ENCODE measurements around the gene MIER3.
A peak's percentile ranks its signal among the peaks of the same experiment; 100 is the strongest.

MIER3 gene

DNA sequence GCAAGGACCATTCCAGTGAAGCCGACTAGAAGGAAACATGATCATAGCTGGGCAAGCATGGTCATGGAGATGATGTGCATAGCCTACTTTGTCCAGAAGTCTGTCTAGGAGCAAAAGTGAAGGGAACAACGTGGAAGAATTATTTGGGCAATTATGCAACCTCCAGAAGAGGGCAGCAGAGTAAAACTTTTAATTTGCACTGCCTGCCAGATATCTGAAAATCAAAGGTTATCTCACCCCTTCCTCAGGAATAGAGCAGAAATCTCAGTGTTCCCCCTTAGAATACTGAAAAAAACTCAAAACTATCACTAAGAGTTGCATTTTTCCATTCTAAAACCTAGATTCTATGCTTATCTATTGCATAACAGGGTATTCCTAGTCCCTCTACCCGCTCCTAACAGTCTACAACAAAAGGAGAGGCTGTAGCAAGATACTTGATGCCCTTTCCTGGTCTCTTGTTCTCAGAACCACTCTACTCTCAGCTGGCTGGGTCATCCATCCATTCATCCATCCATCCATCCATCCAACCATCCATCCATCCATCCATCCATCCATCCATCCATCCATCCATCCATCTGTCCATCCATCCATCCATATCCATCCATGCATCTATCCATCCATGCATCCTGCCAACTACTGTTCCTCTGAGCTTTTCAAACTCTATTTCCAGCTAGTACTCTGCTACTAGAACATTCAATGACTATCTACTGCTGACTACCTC, 50.9 kb downstream of the MIER3 start:
- DNase-seq (ENCODE audit: low read depth in 2 of 2, low spot score in 1 of 2) = peak in 1 of 2 donors; percentile 2

DNA sequence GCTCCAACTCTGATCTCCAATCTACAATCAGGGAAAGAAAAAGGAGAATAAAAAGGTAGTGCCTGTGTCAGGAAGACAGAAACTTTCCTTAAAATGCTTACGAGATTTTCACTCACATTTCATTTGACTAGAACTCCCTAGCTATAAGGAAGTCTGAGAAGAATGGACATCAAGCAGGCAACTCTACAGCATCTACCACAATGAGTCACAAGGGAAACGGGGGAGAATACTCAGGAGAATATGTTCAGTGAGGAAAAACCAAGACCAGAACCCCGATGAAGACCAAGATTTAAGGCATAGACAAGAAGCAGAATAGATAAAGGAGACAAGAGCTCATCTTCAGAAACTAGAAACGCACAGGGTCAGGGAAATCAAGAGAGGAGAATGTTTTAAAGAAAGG, 51.5 kb downstream of the MIER3 start:
- no peak for DNase-seq (ENCODE audit: low read depth in 2 of 2, low spot score in 1 of 2)

- DNase-seq (ENCODE audit: low read depth in 2 of 2, low spot score in 1 of 2) = no peak
These were observed 53.7 kb downstream of the MIER3 start for GRCh38 chr5:56898213-56898612.

DNA sequence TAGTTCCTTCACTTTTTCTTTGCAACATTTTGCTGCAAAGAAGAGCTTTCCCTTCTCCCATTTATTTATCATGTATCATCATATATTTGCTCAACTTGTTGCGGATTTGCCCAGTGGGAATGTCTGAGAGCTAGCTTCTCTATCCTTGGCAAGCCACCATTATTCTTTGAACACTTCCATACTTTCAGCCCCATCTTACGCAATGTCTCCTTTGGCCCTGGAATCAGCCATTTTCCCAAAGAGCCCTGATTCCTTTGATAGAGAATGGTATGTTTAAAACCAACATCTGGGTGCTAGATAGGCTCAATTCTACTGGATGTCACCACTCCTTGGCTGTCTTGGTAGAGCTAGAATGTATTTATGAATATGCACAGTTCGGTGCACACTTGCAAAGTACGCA, 55.2 kb downstream of the MIER3 start:
- no peak for DNase-seq (ENCODE audit: low read depth in 2 of 2, low spot score in 1 of 2)

DNA sequence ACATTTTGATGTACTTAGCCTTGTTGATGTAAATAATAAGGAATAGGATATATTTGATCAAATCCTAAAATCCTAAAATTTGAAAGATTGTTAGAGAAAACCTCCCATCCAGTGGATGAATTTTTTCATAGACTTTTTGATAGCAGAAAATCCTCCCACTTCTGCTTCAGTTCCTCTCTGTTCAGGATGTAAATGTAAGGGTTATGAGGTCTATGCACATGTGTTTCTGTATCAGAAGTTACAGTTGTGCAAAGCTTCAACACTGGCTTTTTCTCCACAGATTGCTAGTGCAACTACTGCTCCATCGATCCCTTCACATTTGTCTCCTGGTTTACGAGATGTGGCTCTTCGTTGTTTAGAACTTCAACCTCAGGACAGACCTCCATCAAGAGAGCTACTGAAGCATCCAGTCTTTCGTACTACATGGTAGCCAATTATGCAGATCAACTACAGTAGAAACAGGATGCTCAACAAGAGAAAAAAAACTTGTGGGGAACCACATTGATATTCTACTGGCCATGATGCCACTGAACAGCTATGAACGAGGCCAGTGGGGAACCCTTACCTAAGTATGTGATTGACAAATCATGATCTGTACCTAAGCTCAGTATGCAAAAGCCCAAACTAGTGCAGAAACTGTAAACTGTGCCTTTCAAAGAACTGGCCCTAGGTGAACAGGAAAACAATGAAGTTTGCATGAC, 58.5 kb downstream of the MIER3 start:
- DNase-seq (ENCODE audit: low read depth in 2 of 2, low spot score in 1 of 2) = no peak

DNA sequence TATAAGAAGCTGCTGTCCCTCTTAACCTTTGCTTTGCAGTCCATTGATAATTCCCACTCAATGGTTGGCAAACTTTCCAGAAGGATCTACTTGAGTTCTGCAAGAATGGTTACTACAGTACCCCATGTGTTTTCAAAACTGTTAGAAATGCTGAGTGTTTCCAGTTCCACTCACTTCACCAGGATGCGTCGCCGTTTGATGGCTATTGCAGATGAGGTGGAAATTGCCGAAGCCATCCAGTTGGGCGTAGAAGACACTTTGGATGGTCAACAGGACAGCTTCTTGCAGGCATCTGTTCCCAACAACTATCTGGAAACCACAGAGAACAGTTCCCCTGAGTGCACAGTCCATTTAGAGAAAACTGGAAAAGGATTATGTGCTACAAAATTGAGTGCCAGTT, 70.4 kb downstream of the MIER3 start:
- no peak for DNase-seq (ENCODE audit: low read depth in 2 of 2, low spot score in 1 of 2)

DNA sequence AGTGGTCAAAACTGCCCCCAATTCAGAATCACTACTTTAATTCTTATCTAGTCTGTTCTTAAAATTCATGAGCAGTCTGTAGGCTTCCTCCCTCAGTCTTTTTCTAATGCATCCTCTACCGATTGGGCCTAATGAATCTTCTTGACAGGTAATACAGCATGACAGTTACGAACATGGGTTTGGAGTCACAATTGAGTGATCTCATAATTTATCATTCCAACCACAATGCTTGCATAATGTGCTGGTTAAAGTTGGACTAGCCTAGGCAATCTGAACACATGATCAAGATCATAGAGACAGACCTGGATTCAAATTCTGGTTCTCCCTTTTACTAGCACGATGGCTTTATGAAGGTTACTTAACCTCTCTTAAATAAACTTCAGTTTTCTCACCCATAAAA, 75.6 kb downstream of the MIER3 start:
- DNase-seq (ENCODE audit: low read depth in 2 of 2, low spot score in 1 of 2) = no peak

- DNase-seq (ENCODE audit: low read depth in 2 of 2, low spot score in 1 of 2) = no peak
These were observed 78.9 kb downstream of the MIER3 start for GRCh38 chr5:56873056-56873455.

- DNase-seq (ENCODE audit: low read depth in 2 of 2, low spot score in 1 of 2) = no peak
These were observed 80.1 kb downstream of the MIER3 start for GRCh38 chr5:56871777-56872176.

Measured in stimulated activated CD8-positive, alpha-beta memory T cell treated with anti-CD3 and anti-CD28 coated beads, Interleukin-4, amount 100 ng/mL, for 1 hour (primary cell).